ENCODE measurements around the gene SH3GLB2.
"Not testable (repeated sequence)": the region's sequence is repeated elsewhere in the genome, so short reads cannot be mapped to it uniquely, and the experiment has no call there.

SH3GLB2 gene

GRCh38 chr9:129053020-129053419 lies 24.9 kb upstream of the SH3GLB2 start:
- DNase-seq, result no peak

- no peak for DNase-seq
Measured at GRCh38 chr9:129052592-129052991, 24.5 kb upstream of the SH3GLB2 start.

GRCh38 chr9:129042016-129042415 lies 13.9 kb upstream of the SH3GLB2 start:
- DNase-seq, result no peak

- no peak for DNase-seq
Measured at GRCh38 chr9:129040113-129040643, 12.0 kb upstream of the SH3GLB2 start.

- DNase-seq, result no peak
Measured at GRCh38 chr9:129038109-129038852, 10.2 kb upstream of the SH3GLB2 start.

- DNase-seq, result no peak
Measured at GRCh38 chr9:129037767-129038098, 9.6 kb upstream of the SH3GLB2 start.

- DNase-seq, result no peak
Measured at GRCh38 chr9:129036923-129037766, 9.0 kb upstream of the SH3GLB2 start.

- peak; percentile 87 to 89 for DNase-seq
Measured at GRCh38 chr9:129036241-129036922, 8.3 kb upstream of the SH3GLB2 start, which contains the start of gene MIGA2. Gene MIGA2 (plus strand): TSS chr9:129036626. CDS start chr9:129040595, 3,969 bp downstream.

- not testable (repeated sequence) for DNase-seq
Measured at GRCh38 chr9:129035838-129036237, 7.7 kb upstream of the SH3GLB2 start.

- DNase-seq, result no peak
Measured at GRCh38 chr9:129033216-129033615, 5.1 kb upstream of the SH3GLB2 start.

GRCh38 chr9:129032541-129033159 lies 4.5 kb upstream of the SH3GLB2 start:
- no peak for DNase-seq

GRCh38 chr9:129031514-129031913 lies 3.4 kb upstream of the SH3GLB2 start:
- no peak for DNase-seq

GRCh38 chr9:129030191-129030590 lies 2.1 kb upstream of the SH3GLB2 start:
- no peak for DNase-seq

GRCh38 chr9:129027685-129028191 lies 393 bp downstream of the SH3GLB2 start:
- DNase-seq, result no peak

GRCh38 chr9:129027224-129027684 lies 877 bp downstream of the SH3GLB2 start:
- no peak for DNase-seq

GRCh38 chr9:129026442-129027223 lies 1.5 kb downstream of the SH3GLB2 start:
- no peak for DNase-seq

GRCh38 chr9:129023908-129024233 lies 4.3 kb downstream of the SH3GLB2 start:
- no peak for DNase-seq

GRCh38 chr9:129023036-129023907 lies 4.9 kb downstream of the SH3GLB2 start:
- DNase-seq, result no peak

- no peak for DNase-seq
Measured at GRCh38 chr9:129022037-129022436, 6.1 kb downstream of the SH3GLB2 start.

GRCh38 chr9:129021091-129021490 lies 7.0 kb downstream of the SH3GLB2 start:
- DNase-seq, result no peak

GRCh38 chr9:129014608-129015007 lies 13.5 kb downstream of the SH3GLB2 start:
- DNase-seq, result no peak

All from stimulated activated CD4-positive, alpha-beta T cell treated with anti-CD3 and anti-CD28 coated beads, Interleukin-2, amount 100 ng/mL, for 48 hours (primary cell).